GM21528 (cell line): Measurements from ENCODE around the gene TJAP1.
"Not testable (repeated sequence)": the region's sequence is repeated elsewhere in the genome, so short reads cannot be mapped to it uniquely, and the experiment has no call there.

Experiments used
- ATAC-seq: cut with Tn5 transposase; IDR thresholded peaks from one replicate; pipeline ENCODE4 v1.9.1; 2021; ENCODE audit warnings: mild to moderate bottlenecking, moderate library complexity; ENCODE audit not compliant: unreplicated experiment, low FRiP score

TJAP1 gene

GRCh38 chr6:43475516-43475915 is 1.9 kb upstream of the TJAP1 start:
- ATAC-seq: no peak

GRCh38 chr6:43476746-43477145 is 624 bp upstream of the TJAP1 start:
- ATAC-seq: no peak

GRCh38 chr6:43478008-43478372 is 620 bp downstream of the TJAP1 start:
- no peak for ATAC-seq

GRCh38 chr6:43481075-43481474 is 3.7 kb downstream of the TJAP1 start:
- ATAC-seq: no peak

GRCh38 chr6:43481591-43482236 is 4.3 kb downstream of the TJAP1 start:
- ATAC-seq: no peak

GRCh38 chr6:43488667-43489276 is 11.4 kb downstream of the TJAP1 start:
- no peak for ATAC-seq

GRCh38 chr6:43489277-43490072 is 12.1 kb downstream of the TJAP1 start:
- no peak for ATAC-seq

- no peak for ATAC-seq
These were observed 13.2 kb downstream of the TJAP1 start for GRCh38 chr6:43490523-43490939.

GRCh38 chr6:43491750-43492661 is 14.6 kb downstream of the TJAP1 start:
- no peak for ATAC-seq

- no peak for ATAC-seq
These were observed 15.3 kb downstream of the TJAP1 start for GRCh38 chr6:43492673-43493072.

GRCh38 chr6:43493230-43493629 is 15.9 kb downstream of the TJAP1 start:
- no peak for ATAC-seq

- no peak for ATAC-seq
These were observed 16.5 kb downstream of the TJAP1 start for GRCh38 chr6:43493833-43494232.

- no peak for ATAC-seq
These were observed 17.0 kb downstream of the TJAP1 start for GRCh38 chr6:43494321-43494720.

- ATAC-seq: no peak
These were observed 17.4 kb downstream of the TJAP1 start for GRCh38 chr6:43494766-43495165.

GRCh38 chr6:43495409-43495941 is 18.1 kb downstream of the TJAP1 start:
- ATAC-seq: no peak

- no peak for ATAC-seq
These were observed 19.2 kb downstream of the TJAP1 start for GRCh38 chr6:43496370-43497128.

GRCh38 chr6:43497129-43497396 is 19.7 kb downstream of the TJAP1 start:
- no peak for ATAC-seq

GRCh38 chr6:43497689-43498088 is 20.3 kb downstream of the TJAP1 start:
- no peak for ATAC-seq

- ATAC-seq: not testable (repeated sequence)
These were observed 20.9 kb downstream of the TJAP1 start for GRCh38 chr6:43498291-43498690.
